Neutrophil (primary cell): ENCODE measurements around the gene SFXN5.

Experiments
- H3K27ac ChIP-seq: fragments of 200-600 bp; sonication (generic); 2 replicates; pipeline ENCODE4 v1.5.1; 2016; ENCODE audit warnings: mild to moderate bottlenecking, moderate library complexity
- H3K27me3 ChIP-seq: fragments of 200-600 bp; sonication (generic); 2 replicates; pipeline ENCODE4 v1.6.0; 2016; ENCODE audit warnings: mild to moderate bottlenecking
- H3K36me3 ChIP-seq: fragments of 200-600 bp; sonication (generic); 2 replicates; pipeline ENCODE4 v1.5.1; 2017
- H3K4me1 ChIP-seq, 2 experiments: fragments of 200-600 bp in 1 of 2; sonication (generic) in 1 of 2; 1 replicate in 1 of 2; 2 replicates in 1 of 2; pipeline versions ENCODE4 v1.5.1 to v1.6.1; 2013 to 2016; ENCODE audit warnings: low read depth in 1 of 2, low read length in 1 of 2, mild to moderate bottlenecking in 1 of 2, moderate library complexity in 1 of 2; ENCODE audit not compliant: control insufficient read depth in 1 of 2, insufficient read depth in 1 of 2
- H3K4me3 ChIP-seq, 2 experiments: fragments of 200-600 bp in 1 of 2; sonication (generic) in 1 of 2; 1 replicate in 1 of 2; 2 replicates in 1 of 2; pipeline ENCODE4 v1.5.1; 2013 to 2016; ENCODE audit warnings: low read depth in 1 of 2, low read length in 1 of 2, mild to moderate bottlenecking in 1 of 2, moderate library complexity in 1 of 2
- H3K9me3 ChIP-seq: fragments of 200-600 bp; sonication (generic); 2 replicates; pipeline ENCODE4 v1.5.1; 2016
- CTCF ChIP-seq: fragments of 200-600 bp; sonication (generic); IDR thresholded peaks from 2 replicates; pipeline ENCODE4 v1.5.1; 2016; ENCODE audit warnings: antibody characterized with exemption

Gene SFXN5

GRCh38 chr2:72898585-72898906 is 173.0 kb downstream of the SFXN5 start:
- Histone ChIP-seq H3K4me3 (no peak overlapping the region), H3K4me1 (no peaks in the 10 kb centered on the region), H3K27me3 (peaks cover 100% of the 10 kb centered on the region), H3K27ac (no peak overlapping the region), H3K36me3 (no peaks in the 10 kb centered on the region), H3K9me3 (no peaks in the 10 kb centered on the region)
- TF ChIP-seq CTCF: no peak

GRCh38 chr2:72897785-72898584 is 173.5 kb downstream of the SFXN5 start:
- H3K27ac ChIP-seq: no peak overlapping the region
- no peaks in the 10 kb centered on the region for H3K9me3 ChIP-seq
- no peak for TF ChIP-seq CTCF
- H3K27me3 ChIP-seq: peaks cover 100% of the 10 kb centered on the region
- H3K4me3 ChIP-seq: no peak overlapping the region
- no peaks in the 10 kb centered on the region for H3K4me1 ChIP-seq
- H3K36me3 ChIP-seq: no peaks in the 10 kb centered on the region

GRCh38 chr2:72896446-72896845 is 175.1 kb downstream of the SFXN5 start:
- Histone ChIP-seq H3K9me3 (no peaks in the 10 kb centered on the region), H3K27me3 (peaks cover 100% of the 10 kb centered on the region), H3K4me1 (peaks cover 2 to 4% of the 10 kb centered on the region in 2 experiments), H3K4me3 (no peak overlapping the region), H3K36me3 (no peaks in the 10 kb centered on the region), H3K27ac (no peak overlapping the region)
- no peak for TF ChIP-seq CTCF

GRCh38 chr2:72895759-72896281 is 175.7 kb downstream of the SFXN5 start:
- Histone ChIP-seq H3K9me3 (no peaks in the 10 kb centered on the region), H3K27me3 (peaks cover 98% of the 10 kb centered on the region), H3K4me3 (no peak overlapping the region), H3K36me3 (no peaks in the 10 kb centered on the region), H3K27ac (no peak overlapping the region), H3K4me1 (peaks cover 8 to 10% of the 10 kb centered on the region in 2 experiments)
- no peak for TF ChIP-seq CTCF

GRCh38 chr2:72895154-72895553 is 176.4 kb downstream of the SFXN5 start:
- H3K27ac ChIP-seq: no peak overlapping the region
- peaks cover 8 to 12% of the 10 kb centered on the region in 2 experiments for H3K4me1 ChIP-seq
- no peaks in the 10 kb centered on the region for H3K9me3 ChIP-seq
- TF ChIP-seq CTCF: no peak
- no peak overlapping the region for H3K4me3 ChIP-seq
- H3K36me3 ChIP-seq: no peaks in the 10 kb centered on the region
- H3K27me3 ChIP-seq: peaks cover 98% of the 10 kb centered on the region
